ENCODE data around the gene IFITM10.

The IFITM10 gene

DNA sequence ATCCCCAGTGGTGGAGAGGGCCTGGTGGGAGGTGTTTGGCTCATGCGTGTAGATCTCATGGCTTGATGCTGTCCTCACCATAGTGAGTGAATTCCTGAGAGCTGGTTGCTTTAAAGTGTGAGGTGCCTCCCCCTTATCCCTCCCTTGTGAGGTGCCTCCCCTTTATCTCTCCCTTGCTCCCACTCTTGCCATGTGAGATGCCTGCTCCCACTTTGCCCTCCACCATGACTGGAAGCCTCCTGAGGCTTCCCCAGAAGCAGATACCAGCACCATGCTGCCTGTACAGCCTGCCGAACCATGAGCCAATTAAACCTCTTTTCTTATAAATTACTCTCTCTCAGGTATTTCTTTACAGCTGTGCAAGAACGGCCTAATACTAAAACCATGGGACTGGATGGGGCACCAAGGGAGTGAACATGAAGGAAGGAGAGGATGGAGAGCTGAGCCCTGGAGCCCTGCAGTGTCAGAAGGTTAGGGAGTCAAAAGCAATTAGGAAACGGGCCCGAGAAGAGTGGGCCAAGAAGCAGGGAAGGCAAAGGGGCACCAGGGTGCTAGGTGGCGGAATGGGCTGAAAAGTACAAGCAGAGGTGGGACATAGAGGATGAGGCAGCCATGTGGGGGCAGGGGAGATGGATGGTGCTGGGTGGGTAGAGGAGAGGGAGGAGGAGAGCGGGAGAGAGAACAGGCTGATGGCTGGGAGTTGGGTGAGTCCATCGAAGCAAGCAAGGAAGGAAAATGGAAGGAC lies 9.4 kb downstream of the IFITM10 start:
- DNase-seq (ENCODE audit: low spot score): no peak

DNA sequence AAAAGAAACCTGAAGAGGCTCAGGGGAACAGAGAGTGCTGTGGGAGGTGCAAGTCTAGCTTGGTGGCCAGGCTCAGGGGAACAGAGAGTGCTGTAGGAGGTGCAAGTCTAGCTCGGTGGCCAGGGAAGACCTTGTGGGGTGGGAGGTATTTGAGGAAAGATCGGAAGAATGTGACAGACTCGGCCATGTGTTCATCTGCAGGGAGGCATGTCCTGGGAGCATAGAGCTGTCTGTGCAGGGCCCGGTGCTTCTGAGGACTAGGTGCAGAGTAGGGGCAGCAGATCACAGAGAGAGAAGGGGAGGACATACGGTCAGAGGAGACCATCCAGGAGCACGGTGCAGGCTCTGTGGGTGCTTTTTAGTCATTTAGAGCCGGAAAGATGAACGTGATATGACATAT lies 10.8 kb downstream of the IFITM10 start:
- DNase-seq (ENCODE audit: low spot score): no peak

DNA sequence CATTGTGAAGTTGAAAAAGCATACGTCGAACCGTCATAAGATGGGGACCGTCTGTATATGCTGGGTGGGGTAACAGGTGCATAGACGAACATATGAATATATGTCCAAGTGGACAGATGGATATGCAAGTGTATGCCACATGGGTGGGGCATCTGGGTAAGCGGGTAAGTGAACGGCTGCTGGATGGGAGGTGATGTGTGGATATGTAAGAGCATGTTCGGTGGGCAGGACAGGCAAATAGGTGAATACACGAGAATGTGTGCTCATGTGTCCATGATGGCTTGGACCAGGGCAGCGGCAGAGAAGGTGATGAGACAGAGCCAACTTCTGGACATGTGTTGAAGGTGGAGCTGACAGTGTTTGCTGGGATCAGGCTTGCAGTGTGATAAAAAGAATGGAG lies 12.0 kb downstream of the IFITM10 start:
- DNase-seq (ENCODE audit: low spot score): no peak

DNA sequence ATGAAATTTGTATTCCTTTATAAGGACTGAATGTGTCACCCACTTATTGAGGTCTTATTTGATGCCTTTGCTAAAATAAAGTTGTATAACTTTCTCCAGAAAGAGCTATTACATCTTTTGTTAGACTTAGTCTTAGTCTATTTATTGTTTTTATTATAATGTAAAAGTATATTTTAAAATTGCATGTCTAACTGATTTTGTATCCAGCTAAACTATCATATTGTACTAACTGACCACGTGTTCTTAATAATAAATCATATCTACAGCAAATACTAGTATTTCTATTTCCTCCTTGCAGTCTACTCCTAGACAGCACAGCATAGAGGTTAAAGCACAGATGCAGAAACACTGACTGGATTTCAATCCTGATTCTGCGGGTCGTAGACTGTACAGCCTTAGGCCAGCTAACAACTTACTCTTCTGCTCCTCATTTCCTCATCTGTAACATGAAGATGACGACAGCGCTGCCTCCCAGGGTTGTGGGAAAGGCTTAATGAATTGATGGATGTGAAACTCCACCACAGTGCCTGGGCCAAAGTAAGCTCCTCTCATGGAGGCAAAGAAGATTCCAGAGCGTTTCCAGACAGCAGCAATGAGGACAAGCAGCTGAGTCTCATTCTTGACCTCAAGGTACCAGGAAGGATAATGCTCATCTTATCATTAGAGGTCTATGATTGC lies 13.2 kb downstream of the IFITM10 start:
- DNase-seq (ENCODE audit: low spot score): no peak

DNA sequence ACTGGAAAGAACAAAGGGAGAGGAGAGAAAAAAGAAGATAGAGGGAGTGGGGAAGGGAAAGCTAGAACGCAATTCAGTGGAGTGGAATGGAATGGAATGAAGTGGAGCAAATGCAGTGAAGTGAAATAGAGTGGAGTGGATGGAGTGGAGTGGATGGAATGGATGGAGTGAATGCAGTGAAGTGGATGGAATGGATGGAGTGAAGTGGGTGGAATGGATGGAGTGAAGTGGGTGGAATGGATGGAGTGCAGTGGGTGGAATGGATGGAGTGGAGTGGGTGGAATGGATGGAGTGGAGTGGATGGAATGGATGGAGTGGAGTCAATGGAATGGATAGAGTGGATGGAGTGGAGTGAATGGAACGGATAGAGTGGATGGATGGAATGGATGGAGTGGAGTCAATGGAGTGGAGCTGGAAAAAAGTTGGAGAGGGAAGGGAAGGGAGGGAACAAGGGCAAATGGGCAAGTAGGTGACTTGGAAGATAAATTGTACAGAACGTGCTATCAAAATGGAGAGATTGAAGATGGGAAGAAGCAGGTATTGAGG lies 13.9 kb downstream of the IFITM10 start:
- no peak for DNase-seq (ENCODE audit: low spot score)

DNA sequence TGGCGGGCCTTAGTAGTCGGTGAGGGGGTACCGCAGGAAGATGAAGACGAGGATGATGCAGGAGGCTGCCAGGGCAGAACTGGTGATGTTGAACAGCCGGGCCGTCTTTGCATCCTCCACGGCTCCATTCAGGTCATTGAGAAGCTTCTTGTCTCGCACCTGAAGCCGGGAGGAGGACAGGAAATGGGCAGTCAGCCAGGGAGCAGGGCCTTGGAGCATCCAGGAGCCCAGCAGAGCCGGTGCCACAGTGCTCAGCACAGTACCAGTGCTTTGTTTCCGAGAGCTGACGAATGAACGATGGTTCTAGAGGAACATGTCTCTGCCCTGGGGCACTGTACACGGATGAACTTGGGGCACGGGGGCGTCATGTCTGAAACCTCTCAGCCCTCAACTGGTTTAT lies 15.1 kb downstream of the IFITM10 start:
- no peak for DNase-seq (ENCODE audit: low spot score)

DNA sequence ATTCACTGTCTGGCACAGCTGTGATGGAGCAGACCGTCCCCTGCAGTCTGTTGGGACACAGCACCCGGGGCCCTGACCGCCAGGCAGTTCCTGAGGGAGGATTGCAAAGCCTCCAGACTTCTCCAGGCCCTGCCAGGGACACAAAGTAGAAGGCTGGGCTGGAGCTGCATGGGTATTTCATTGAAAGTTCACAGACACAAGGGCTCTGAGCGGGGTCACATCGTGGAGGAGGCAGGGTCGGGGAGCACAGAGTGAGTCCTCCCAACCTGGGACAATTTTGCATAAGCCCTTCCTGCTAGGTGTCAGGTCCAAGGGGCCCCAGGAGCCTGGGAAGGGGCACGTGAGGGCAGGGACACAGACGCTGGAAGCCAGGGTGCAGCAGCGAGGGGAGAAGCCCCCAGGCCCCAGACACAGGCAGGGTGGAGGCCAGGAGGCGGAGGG lies 15.7 kb downstream of the IFITM10 start:
- no peak for DNase-seq (ENCODE audit: low spot score)

DNA sequence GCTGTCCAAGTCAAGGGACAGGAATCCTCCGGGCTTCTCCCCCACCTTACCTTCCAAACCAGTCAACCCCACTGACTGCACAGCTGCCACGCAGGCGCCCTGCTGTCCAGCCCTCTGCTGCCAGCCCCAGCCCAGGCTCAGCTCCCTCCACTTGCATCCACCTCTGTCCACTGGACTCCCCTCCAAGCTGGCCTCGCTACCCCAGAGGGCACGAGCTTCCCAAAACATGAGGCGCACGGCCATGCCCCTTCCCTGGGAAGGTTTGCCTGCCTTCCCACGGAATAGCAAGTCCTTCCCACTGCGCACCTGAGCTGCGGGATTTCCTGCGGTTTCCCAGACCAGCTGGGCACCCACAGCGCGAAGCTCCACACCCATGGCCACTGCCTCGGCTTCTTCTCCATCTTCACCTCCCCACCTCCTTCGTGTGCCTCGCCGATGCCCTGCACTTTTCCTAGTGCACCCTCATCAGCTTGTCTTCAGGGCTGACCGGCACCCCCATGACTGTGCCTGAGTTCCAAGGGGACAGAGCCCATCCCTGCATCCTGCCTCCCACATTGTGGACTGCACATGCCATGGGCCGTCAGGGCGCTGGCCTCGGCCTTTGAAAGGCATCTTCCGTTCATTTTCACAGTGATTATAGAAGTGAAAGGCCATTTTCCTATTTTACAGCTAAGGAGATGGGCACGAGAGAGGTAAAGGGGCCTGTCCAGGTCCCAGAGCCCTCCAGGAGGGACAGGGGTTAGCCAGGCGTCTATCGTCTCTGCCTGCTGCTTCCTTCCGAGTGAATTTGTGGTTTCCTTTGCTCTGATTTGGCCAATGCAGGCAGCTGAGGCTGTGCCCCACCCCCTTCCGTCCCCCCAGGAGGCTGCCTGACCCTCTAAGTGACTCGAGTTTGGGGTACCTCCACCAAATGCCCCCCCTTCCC lies 16.4 kb downstream of the IFITM10 start:
- no peak for DNase-seq (ENCODE audit: low spot score)

DNA sequence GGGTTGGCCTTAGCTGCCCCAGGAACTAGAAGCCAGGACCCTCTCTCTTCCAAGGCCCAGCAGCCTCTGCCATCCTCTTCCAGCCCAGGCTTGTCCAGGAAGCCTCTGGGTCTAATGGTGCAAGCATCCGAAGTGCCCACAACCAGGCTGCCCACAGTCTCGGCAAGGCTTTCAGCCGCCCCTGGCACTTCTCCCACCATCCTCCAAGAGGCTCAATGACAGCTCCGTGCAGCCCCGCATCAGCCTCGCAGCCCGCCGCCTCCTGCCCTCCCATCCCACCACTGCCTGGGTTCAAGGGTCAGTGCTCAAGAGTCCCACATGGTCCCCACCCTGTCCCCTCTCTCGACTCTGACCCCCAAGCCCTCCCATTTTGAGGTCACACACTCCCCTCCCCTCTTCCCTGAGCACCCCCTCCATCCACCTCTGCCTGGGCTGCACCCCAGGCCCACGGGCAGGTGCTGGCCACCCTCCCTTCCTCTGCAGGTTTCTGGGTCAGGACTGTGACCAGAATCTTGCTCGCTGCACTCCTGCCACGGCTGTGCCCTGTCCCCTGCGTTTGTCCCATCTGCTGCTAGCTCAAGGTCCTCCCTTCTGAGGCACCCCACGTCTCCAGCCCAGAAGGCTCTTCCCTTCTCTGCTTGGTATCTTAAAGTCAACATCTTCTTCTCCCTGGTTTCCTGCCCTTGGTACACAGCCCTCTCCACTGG lies 17.2 kb downstream of the IFITM10 start:
- DNase-seq (ENCODE audit: low spot score): no peak

DNA sequence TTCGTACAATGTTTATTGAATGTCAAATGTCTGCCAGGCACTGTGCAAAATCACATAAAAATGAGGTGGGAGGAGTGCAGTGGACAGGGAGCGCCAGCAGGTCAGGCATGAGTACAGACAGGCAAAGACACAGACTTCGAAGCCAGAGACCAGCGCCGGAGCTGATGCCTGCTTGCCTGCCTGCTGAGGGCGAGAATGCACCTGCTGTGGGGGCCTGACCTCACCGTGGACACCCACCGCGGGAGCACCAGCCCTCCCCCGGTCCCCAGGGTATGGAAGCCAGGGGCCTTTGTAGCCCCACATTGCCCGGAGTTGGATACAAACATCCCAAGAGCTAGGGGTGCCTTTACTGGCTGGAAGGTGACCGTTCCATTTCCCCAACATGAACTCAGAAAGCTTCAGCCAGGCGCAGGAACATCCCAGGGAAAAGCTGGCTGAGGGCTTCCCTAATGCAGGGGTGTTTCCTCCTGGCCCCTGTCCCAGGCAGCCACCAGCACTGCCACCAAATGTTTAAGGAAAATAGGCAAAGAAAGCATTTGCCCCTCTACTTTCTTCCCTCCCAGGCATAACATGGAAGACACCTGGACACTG lies 17.9 kb downstream of the IFITM10 start:
- DNase-seq (ENCODE audit: low spot score): no peak

DNA sequence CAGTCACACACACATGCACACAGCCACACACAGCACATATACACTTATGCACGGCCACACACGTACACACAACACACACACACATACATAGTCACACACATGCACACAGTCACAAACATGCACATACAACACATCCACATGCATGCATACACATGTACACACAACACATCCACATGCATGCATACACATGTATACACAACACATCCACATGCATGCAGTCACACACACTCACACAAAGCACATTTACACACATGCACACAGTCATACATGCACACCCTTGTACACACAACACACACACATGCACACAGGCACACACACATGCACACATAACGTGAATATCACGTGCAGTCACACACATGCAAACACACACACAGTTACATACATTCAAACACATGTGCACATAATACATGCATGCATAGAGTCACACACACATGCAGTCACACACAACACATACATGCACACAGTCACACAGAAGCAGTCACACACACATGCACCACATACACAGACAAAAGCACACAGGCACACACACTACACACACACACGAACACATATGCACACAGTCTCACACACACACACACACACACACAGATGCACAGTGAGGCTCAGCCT lies 18.8 kb downstream of the IFITM10 start:
- DNase-seq (ENCODE audit: low spot score): no peak

DNA sequence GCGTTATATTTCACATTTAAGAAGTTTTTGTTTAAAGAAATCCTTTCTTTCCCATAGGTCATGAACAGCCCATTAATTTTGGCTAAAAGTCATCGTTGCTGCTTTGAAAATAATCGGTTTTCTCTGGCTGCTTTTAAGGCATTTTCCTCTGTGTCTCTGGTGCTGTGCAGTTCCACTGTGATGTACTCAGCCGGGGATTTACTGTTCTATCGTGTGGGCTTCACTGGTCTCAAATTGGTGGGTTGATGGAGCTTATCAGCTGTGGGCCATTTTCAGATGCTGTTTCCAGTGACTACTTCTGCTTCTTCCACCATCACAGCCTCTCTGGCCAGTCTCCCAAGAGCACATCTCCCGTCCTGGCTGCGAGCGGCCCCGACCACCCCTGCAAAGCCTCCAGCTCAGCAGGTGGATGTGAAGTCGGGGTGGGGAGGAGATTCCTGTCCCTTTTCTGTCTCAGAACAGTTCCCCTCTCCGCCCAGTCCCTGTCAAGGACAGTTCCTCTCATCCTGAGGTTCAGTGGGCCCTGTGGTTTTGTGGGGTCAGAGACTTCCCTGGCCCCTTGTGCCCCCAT lies 20.3 kb downstream of the IFITM10 start:
- no peak for DNase-seq (ENCODE audit: low spot score)

DNA sequence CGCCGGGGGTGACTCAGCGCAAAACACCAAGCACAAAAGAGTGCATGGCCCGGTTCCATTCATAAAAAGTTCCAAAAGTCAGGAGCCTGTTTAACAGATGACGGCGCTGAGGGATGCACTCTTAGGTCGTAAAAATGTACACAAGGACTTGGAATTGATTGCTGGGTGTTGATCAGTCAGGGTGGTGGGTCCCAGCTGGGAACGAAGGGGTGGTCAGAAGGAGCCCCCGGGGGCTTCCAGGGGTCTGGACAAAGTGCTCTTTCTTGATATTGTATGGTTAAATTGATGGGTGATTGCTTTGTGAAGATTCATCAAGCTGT lies 20.7 kb downstream of the IFITM10 start:
- no peak for DNase-seq (ENCODE audit: low spot score)

DNA sequence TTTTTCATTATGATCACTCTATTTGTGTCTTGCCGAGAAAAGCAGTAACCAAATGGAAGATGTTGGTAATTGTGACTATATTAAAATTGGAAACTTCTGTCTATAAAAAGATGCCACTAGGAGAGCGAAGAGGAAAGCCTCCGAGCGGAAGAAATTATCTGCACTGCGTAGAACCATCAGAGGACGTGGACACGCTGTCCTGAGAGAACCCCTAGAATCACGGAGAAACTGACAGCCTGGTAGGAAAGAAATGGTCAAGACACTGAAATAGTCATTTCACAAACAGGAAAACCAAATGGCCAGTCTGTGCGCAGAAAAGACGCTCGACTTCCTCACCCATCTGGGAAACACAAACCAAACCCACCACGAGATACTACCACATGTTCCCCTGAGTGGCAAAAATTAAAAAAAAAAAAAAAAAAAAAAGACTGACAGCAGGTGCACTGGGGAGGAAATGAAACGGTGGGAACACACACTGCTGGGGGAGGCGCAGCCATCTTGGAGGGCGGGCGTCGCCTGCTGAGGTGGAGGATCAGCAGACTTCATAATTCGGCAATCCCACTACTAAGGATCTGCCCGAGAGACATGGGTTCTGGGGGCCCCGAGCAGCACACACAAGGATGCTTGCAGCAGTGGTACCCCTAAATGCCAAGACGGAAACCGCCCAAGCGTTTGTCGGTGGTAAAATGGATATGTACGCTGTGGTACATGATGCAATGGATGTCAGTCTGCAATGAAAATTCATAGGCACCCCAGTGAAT lies 21.3 kb downstream of the IFITM10 start:
- DNase-seq (ENCODE audit: low spot score): no peak

DNA sequence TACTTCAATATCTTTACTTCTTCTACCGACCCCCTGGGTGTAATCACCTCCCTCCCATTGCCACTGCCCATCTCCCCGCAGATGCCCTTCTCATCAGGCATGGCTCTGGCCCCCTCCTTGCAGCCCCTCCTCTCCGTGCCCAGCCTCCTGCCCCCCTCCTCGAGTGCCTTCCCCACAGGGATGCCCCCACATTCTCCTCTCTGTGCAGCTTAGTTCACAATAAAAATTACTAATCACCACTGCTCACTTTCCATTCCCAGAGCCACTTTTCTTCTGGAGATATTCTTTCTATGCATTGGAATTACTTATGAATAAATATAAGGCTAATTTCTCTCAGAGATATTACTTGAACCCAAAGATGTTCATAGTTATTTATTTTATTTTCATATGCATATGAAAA lies 22.1 kb downstream of the IFITM10 start:
- no peak for DNase-seq (ENCODE audit: low spot score)

DNA sequence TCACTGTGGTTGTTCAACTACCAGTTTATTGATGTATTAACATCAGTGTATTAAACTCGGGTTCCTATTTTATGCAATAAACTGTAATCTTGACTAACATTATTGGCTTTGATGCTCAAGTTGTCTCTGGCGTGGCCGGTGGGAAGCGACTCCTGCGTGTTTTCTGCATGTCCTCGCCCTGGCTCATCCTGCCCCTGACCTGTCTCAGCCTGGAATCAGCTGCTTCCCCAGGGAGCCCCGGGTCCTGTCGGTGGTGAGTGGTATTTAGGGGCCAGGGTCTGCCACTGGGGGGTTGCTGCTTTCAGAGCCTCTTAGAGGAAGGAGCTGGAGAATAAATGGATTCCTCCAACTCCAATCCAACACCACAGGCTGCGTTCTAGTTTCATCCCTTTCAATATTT lies 22.5 kb downstream of the IFITM10 start:
- DNase-seq (ENCODE audit: low spot score): no peak

DNA sequence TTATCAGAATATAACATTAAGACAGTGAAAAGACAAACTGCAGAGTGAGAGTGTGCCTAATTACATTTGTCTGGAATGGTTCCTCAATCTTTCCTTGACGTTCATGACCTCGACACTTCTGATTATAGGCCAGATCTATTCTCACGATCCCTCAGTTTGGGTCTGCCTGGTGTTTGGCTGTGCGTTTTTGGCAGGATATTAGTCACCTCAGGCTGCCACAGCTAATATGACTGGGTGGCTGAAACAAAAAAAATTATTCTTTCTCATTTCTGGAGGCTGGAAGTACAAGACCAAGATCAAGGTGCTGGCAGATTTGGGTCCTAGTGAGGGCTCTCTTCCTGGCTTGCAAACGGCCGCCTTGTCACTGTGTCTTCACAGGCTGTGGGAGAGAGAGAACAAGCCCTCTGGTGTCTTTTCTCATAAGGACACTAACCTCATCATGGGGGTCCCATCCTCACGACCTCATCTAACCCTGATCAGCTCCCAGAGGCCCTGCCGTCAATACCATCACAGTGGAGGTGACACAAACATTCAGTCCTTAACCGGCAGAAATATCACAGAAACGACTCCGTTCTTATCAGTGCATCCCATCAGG lies 23.2 kb downstream of the IFITM10 start:
- DNase-seq (ENCODE audit: low spot score): no peak

DNA sequence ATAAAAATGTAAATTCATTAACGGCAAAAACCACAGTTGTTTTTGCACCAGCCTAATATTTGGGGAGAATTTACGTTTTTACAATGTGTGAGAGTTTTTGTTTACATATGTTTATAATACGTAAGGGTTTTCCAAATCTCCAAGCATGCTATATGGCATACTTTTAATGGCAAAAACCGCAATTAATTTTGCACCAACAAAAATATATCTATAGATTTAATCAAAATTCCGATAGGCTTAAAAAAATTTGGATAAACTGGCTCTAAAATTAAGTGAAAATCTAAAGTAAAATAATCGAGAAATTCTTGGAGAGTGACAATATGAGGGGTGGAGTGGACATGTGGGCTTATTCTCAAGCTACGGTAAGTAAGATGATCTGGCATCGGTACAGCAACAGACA lies 30.6 kb downstream of the IFITM10 start:
- no peak for DNase-seq (ENCODE audit: low spot score)

DNA sequence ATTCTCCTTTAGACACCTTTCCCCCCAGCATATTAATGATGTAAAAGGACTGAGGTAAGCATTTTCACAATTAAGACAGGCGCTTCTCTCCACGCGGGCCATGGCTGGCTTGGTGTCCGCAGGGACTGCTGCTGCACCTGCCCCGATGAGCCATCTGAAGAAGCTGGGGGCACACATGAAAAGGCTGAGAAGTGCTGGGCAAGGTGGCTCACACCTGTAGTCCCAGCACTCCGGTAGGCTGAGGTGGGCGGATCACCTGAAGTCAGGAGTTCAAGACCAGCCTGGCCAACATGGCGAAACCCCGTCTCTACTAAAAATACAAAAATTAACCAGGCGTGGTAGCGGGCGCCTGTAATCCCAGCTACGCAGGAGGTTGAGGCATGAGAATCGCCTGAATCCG lies 32.1 kb downstream of the IFITM10 start:
- no peak for DNase-seq (ENCODE audit: low spot score)

DNA sequence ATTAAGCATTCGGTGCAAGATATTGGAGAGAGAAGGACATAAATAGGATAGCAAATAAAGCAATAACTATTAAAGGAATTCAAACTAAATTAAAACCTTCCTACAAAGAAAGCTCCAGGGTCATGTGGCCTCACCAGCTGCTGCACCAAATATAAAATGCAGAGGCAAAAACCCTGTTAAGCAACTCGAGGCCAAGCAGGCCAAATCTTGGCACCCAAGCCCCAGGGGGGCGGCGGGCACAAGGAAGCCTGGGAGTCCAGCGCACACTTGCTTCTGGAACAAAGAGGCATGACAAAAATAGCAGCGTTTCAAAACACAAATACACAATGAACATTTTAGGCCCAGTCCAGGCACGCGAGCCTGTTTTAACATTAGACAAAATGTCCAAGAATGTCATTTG lies 32.6 kb downstream of the IFITM10 start:
- no peak for DNase-seq (ENCODE audit: low spot score)
